Suprapubic skin (tissue), 4 donors: ENCODE measurements around the gene WBP1L. TPM values are rescaled to one million over a fixed set of nuclear protein-coding genes. Genes with fewer than 3 reads are reported as not detected.

Experiments used
- DNase-seq, 2 donors: peaks; one replicate each; pipeline ENCODE4 v3.0.0-alpha.2; 2019; ENCODE audit warnings: low spot score in 2 of 2
- H3K27ac ChIP-seq: fragments of 200-600 bp; sonication (generic); one replicate; pipeline ENCODE4 v1.5.1; 2019
- H3K27me3 ChIP-seq: fragments of 200-600 bp; sonication (generic); one replicate; pipeline ENCODE4 v1.5.1; 2019
- H3K36me3 ChIP-seq: fragments of 200-600 bp; sonication (generic); one replicate; pipeline ENCODE4 v1.5.1; 2019
- H3K4me1 ChIP-seq: fragments of 200-600 bp; sonication (generic); one replicate; pipeline ENCODE4 v1.5.1; 2019
- H3K4me3 ChIP-seq: fragments of 200-600 bp; sonication (generic); one replicate; pipeline ENCODE4 v1.5.1; 2019; ENCODE audit warnings: mild to moderate bottlenecking
- H3K9me3 ChIP-seq: fragments of 200-600 bp; sonication (generic); one replicate; pipeline ENCODE4 v1.5.1; 2019
- EP300 ChIP-seq: sonication (generic); formaldehyde crosslinking; IDR thresholded peaks from one replicate; pipeline ENCODE4 v1.6.1; 2017; ENCODE audit warnings: antibody characterized with exemption
- POLR2A ChIP-seq, 2 donors: fragments of 450-650 bp; IDR thresholded peaks; one replicate each; pipeline ENCODE4 v1.6.1; 2017; ENCODE audit warnings: antibody characterized with exemption in 2 of 2, mild to moderate bottlenecking in 2 of 2, moderate library complexity in 2 of 2
- POLR2AphosphoS5 ChIP-seq, 3 donors: sonication (generic); formaldehyde crosslinking; IDR thresholded peaks; one replicate each; pipeline ENCODE4 v1.6.1; 2017; ENCODE audit warnings: antibody characterized with exemption in 3 of 3
- WGBS: methylation state at CpG from one replicate; pipeline ENCODE4 v1.1.5; 2018; 5-methylcytosine and 5-hydroxymethylcytosine counted together
- total RNA-seq, 4 donors: library from RNA; depleted of rRNA; stranded (reverse); fragments of >200 nt; gene quantifications; one replicate each; pipeline ENCODE4 v1.1.0, GENCODE V29; 2016
- TF ChIP-seq, protein P1 (sequence below), 2 donors: fragments of 200-600 bp in 1 of 2; fragments of 450-650 bp in 1 of 2; sonication (generic) in 1 of 2; IDR thresholded peaks; one replicate each; pipeline ENCODE4 v1.5.1; 2016 to 2019; ENCODE audit warnings: antibody characterized with exemption in 2 of 2, mild to moderate bottlenecking in 1 of 2, moderate library complexity in 1 of 2

WBP1L gene
- total RNA-seq, 4 donors from 2014 or later = 103 to 166 (median 125) TPM

DNA sequence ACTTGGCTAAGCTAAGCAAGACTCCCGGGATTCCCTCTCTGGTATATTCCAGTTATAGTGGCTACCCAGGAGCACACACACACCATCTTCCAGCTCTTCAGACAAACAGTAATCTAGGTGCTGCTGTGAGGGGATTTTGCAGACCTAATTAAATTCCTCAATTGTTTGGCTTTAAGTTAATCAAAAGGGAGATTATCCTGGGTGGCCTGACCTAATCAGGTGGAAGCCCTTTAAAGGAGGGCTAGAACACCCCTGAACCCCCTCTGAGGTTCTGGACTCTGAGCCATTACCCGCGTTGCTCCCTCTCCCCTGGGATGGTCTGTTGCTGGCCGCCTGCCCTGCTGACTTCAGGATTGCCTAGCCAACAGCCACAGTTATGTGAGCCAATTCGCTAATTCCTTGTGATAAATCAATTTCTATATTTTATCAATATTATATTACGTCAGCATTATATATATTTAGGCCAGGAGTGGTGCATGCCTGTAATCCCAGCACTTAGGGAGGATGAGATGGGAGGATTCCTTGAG, 22.9 kb upstream of the WBP1L start:
- 70% methylated on average over 6 of the region's 6 CpGs for WGBS
- no peak for TF ChIP-seq POLR2A (IDR thresholded peaks at IDR 0.05)
- TF ChIP-seq EP300 = no peak
- TF ChIP-seq, protein P1, sequence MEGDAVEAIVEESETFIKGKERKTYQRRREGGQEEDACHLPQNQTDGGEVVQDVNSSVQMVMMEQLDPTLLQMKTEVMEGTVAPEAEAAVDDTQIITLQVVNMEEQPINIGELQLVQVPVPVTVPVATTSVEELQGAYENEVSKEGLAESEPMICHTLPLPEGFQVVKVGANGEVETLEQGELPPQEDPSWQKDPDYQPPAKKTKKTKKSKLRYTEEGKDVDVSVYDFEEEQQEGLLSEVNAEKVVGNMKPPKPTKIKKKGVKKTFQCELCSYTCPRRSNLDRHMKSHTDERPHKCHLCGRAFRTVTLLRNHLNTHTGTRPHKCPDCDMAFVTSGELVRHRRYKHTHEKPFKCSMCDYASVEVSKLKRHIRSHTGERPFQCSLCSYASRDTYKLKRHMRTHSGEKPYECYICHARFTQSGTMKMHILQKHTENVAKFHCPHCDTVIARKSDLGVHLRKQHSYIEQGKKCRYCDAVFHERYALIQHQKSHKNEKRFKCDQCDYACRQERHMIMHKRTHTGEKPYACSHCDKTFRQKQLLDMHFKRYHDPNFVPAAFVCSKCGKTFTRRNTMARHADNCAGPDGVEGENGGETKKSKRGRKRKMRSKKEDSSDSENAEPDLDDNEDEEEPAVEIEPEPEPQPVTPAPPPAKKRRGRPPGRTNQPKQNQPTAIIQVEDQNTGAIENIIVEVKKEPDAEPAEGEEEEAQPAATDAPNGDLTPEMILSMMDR (IDR thresholded peaks at IDR 0.05) = no peak
- no peak for TF ChIP-seq POLR2AphosphoS5 (IDR thresholded peaks at IDR 0.05)
- H3K9me3 ChIP-seq = no peaks in the 10 kb centered on the region
- no peaks in the 10 kb centered on the region for H3K27me3 ChIP-seq
- H3K36me3 ChIP-seq = no peaks in the 10 kb centered on the region
- H3K4me3 ChIP-seq = no peak overlapping the region
- no peak overlapping the region for H3K27ac ChIP-seq
- H3K4me1 ChIP-seq = no peaks in the 10 kb centered on the region
- DNase-seq = no peak

DNA sequence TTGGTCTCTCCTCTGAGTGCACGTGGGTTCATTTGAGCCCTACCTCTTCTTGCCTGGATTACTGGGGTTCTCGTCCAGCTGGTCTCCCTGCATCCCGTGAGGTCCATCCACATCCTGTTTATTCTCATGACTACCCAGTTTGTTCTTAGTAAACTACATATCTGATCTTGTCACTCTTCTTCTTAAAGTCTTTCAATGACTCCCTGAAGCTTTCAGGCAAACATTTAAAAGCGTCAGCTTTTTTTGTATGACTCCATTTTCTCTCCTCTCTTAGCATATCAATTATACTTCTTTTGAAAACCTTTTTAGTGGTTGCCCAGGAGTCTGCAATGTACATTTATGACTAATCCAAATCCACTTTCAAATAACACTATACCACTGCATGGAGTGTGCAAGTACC, 21.8 kb upstream of the WBP1L start:
- H3K27ac ChIP-seq = no peak overlapping the region
- TF ChIP-seq POLR2A (IDR thresholded peaks at IDR 0.05) = no peak
- TF ChIP-seq, protein P1 (IDR thresholded peaks at IDR 0.05) = no peak
- TF ChIP-seq EP300 = no peak
- TF ChIP-seq POLR2AphosphoS5 (IDR thresholded peaks at IDR 0.05) = no peak
- no peaks in the 10 kb centered on the region for H3K27me3 ChIP-seq
- H3K4me3 ChIP-seq = no peak overlapping the region
- no peak for DNase-seq
- whole genome bisulfite sequencing = 77% methylated on average over 4 of the region's 4 CpGs
- H3K36me3 ChIP-seq = no peaks in the 10 kb centered on the region
- H3K9me3 ChIP-seq = no peaks in the 10 kb centered on the region
- no peaks in the 10 kb centered on the region for H3K4me1 ChIP-seq

DNA sequence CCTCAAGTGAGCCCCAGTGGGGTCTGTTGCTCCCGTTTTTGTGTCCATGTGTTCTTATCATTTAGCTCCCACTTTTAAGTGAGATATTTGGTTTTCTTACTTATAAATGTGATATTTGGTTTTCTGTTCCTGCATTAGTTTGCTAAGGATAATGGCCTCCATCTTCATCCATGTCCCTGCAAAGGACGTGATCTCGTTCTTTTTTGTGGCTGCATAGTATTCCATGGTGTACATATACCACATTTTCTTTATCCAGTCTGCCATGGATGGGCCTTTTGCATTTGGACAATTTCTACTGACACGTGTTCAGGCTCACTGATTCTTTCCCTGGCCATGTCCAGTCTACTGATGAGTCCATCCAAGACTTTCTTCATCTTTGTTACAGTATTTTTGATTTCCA, 19.8 kb upstream of the WBP1L start:
- Histone ChIP-seq H3K27me3 (no peaks in the 10 kb centered on the region), H3K4me1 (no peaks in the 10 kb centered on the region), H3K27ac (no peak overlapping the region), H3K4me3 (no peak overlapping the region), H3K9me3 (no peaks in the 10 kb centered on the region), H3K36me3 (peaks cover 8% of the 10 kb centered on the region)
- TF ChIP-seq, protein P1 (IDR thresholded peaks at IDR 0.05) = no peak
- TF ChIP-seq EP300 (no peak), POLR2A (IDR thresholded peaks at IDR 0.05) (no peak), POLR2AphosphoS5 (IDR thresholded peaks at IDR 0.05) (no peak)
- no peak for DNase-seq
- 95% methylated on average over 4 of the region's 4 CpGs for whole genome bisulfite sequencing

DNA sequence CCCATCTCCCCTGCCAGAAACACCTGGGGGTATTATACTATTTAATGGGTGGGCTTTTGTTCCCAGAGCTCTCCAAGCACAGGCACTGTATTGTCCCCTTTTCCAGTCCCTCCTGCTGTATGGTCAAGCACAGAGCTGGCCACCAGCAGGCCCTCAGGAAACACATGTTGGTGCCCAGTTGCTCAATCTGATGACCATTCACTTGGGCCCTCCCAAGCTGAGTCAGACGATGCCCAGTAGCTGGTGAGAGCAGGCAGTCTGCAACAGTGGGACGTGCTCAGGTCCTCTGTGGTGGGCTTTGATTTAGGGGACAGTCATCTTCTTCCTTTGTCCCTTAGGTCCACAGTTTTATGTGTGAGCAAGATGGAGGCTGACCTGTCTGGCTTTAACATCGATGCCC, 17.5 kb upstream of the WBP1L start:
- H3K4me1 ChIP-seq = no peaks in the 10 kb centered on the region
- TF ChIP-seq POLR2AphosphoS5 (IDR thresholded peaks at IDR 0.05) (no peak), EP300 (no peak), POLR2A (IDR thresholded peaks at IDR 0.05) (no peak)
- TF ChIP-seq, protein P1 (IDR thresholded peaks at IDR 0.05) = no peak
- H3K27me3 ChIP-seq = no peaks in the 10 kb centered on the region
- no peaks in the 10 kb centered on the region for H3K9me3 ChIP-seq
- DNase-seq = no peak
- no peak overlapping the region for H3K4me3 ChIP-seq
- 88% methylated on average over 2 of the region's 3 CpGs for WGBS
- H3K36me3 ChIP-seq = peaks cover 11% of the 10 kb centered on the region
- H3K27ac ChIP-seq = no peak overlapping the region

DNA sequence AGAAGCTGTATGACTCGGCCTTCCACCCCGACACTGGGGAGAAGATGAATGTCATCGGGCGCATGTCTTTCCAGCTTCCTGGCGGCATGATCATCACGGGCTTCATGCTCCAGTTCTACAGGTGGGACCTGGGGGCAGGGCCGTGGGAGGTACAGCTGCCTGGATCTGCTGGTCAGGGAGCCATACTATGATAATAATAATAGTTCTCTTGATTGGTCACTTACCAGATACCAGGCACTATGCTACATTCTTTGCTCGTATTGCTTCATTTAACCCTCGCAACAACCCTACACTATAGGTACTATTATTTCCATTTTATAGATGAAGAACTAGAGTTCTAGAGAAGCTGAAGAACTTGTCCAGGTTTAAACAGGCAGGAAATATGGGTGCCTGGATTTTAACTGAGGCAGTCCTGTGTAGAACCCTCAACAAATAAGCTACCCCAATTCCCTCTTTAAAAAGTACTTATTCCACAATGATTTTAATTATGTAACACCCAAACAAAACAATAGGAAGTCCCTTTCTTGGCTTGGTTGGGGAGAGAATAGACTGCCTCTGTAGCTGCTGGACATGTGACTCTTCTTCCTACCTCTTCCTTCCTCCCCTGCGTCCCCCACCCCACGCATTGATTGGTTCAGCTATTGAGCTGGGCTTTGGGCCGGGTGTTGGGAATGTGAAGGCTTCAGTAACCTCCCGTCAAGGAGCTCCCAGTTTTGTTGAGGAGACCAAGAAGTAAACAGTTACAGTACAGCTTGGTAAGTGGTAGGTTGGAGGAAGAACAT, 16.5 kb upstream of the WBP1L start:
- no peak overlapping the region for H3K27ac ChIP-seq
- WGBS = 78% methylated on average over 13 of the region's 13 CpGs
- H3K36me3 ChIP-seq = peaks cover 14% of the 10 kb centered on the region

More for the DNA sequence above, 16.5 kb upstream of the WBP1L start:
- Histone ChIP-seq H3K4me3 (no peak overlapping the region), H3K9me3 (no peaks in the 10 kb centered on the region), H3K4me1 (no peaks in the 10 kb centered on the region), H3K27me3 (no peaks in the 10 kb centered on the region)
- no peak for TF ChIP-seq POLR2AphosphoS5 (IDR thresholded peaks at IDR 0.05)
- no peak for TF ChIP-seq EP300
- no peak for TF ChIP-seq POLR2A (IDR thresholded peaks at IDR 0.05)
- TF ChIP-seq, protein P1 (IDR thresholded peaks at IDR 0.05) = no peak
- DNase-seq = no peak
